Measurements from ENCODE around the gene CAPN12.
"Not testable (repeated sequence)": the region's sequence is repeated elsewhere in the genome, so short reads cannot be mapped to it uniquely, and the experiment has no call there.

Gene CAPN12

DNA sequence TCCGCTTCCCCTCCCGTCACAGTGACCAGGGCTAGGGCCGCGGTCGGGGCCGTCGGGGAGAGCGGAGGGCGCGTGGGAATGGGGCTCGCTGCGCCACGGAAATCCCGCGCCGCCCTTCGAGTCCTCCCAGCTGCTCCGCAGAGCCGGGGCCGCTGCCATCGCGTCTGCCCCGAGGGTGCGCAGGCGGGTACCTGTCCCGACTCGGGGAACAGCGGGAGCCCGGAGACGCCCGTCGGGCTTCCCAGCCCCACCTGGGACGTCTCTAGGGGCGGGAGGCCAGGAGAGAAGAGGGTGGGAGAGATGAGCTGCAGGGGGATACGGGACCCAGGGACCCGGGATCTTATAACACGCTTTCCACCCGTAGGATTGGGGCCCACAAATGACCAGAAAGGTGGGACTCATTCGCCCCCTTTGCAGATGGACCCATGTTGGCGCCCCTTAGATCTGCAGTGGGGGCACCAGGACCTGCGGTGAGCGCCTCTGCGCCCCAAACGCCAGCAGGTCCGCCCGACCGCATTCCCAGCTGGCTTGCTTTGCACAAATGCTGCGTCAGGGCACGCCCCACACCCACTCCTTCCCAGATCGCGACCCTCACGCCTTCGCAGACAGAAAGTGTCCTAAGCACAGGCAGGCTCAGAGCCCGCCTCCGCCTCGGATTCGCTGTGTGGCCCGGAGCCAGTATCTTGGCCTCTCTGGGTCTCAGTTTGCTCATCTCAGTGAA is 26.1 kb upstream of the CAPN12 start:
- FAIRE-seq: not testable (repeated sequence)

DNA sequence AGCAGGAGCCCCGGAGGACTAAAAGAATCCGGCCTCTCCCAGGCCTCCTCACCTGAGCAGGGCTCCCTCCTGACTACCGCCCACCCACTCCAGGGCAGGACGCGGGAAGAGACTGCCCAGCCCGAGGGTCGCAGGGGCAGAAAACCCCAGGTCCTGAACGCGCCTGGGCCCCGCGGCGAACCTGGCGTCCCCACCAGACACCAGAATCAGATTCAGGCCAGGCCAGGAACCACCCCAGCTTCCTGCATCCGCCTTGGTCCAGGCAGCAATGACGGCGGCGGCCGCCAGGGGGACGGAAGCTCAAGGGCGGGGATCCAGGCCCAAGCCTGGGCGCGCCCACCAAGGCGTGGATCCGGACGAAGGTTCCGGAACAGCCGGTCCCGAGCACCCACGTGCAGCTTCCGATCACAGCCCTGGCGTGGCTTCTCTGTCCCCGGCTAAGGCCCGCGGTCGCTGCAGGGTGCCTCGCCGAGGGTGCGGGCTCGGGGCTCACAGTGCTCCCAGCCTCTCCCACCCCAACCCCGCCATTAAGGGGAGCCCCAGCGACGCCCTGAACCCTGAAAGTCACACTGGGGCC is 25.4 kb upstream of the CAPN12 start:
- no peak for FAIRE-seq

DNA sequence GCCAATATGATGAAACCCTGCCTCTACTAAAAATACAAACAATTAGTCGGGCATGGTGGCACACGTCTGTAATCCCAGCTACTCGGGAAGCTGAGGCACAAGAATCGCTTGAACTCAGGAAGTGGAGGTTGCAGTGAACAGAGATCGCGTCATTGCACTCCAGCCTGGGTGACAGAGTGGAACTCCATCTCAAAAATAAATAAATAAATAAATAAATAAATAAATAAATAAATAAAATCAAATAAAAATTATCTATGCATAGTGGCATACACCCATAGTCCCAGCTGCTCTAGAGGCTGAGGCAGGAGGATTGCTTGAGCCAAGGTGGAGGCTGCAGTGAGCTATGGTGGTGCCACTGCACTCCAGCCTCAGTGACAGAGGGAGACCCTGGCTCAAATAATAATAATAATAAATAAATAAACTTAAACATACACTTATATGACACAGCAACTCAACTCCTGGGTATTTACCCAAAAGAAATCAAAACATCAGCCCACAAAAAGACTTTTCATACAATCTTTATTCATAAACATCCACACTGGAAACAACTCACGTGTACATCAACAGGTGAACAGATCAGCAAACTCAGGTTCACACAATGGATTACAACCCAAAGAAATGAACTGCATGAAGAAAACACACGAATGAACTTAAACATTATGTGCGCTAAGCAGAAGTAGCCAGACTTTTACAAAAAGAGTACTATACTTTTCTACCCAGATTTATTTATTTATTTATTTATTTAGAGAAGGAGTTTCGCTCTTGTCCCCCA is 22.2 kb upstream of the CAPN12 start:
- no peak for FAIRE-seq

DNA sequence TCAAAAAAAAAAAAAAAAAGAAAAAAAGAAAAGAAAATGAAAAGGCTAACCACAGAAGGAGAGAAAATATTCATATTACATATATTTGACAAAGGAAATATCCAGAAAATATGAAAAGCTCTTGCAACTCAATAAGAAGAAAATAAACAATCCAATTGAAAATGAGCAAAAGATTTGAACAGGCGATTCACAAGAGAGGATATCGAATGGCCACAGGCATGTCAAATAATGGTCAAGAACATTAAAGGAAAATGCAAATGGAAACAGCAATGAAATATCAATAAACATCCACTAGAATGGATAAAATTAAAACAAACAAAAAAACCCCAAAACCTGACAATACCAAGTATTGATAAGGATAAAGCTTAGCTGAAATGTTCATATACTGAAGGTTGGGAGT is 20.9 kb upstream of the CAPN12 start:
- FAIRE-seq: no peak

DNA sequence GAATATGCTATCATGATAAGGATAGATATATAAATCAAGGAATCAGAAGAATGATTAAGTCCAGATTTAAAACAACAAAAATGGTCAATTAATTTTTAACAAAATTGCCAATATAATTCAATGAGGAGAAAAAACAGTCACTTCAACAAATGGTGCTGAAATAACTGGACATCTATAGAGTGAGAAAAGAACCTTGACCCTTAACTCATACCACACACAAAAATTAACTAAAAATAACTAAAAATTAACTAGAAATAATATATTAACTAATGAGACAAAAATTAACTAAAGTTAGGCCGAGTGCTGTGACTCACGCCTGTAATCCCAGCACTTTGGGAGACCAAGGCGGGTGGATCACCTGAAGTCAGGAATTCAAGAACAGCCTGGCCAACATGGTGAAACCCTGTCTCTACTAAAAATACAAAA is 19.5 kb upstream of the CAPN12 start:
- FAIRE-seq: no peak

DNA sequence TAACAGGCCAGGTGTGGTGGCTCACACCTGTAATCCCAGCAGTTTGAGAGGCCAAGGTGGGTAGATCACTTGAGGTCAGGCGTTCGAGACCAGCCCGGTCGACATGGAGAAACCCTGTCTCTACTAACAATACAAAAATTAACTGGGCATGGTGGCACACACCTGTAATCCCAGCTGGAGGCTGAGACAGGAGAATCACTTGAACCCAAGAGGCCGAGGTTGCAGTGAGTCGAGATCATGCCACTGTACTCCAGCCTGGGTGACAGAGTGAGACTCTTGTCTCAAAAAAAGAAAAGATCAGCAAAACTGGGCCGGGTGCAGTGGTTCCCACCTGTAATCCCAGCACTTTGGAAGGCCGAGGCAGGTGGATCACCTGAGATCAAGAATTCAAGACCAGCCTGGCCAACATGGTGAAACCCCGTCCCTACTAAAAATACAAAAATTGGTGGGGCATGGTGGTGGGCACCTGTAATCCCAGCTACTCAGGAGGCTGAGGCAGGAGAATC is 17.7 kb upstream of the CAPN12 start:
- FAIRE-seq: not testable (repeated sequence)

DNA sequence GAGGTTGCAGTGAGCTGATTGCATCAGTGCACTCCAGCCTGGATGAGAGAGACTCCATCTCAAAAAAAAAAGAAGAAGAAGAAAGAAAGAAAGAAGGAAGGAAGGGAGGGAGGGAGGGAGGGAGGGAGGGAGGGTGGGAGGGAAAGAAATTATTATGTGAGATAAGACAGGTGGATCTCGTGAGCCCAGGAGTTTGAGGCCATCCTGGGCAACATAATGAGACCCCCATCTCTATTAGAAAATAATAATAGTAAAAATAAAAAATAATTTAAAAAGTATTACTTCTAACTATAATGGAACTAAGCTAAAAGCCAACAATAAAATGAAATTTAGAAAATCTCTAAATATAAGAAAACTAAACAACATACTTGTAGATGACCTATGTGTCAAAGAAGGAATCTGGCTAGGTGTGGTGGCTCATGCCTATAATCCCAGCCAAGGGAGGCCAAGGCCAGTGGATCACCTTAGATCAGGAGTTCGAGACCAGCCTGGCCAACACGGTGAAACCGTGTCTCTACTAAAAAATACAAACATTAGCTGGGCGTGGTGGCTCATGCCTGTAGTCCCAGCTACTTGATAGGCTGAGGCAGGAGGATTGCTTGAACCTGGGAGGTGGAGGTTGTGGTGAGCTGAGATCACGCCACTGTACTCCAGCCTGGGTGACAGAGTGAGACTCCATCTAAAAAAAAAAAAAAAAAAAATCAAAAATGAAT is 16.7 kb upstream of the CAPN12 start:
- not testable (repeated sequence) for FAIRE-seq

DNA sequence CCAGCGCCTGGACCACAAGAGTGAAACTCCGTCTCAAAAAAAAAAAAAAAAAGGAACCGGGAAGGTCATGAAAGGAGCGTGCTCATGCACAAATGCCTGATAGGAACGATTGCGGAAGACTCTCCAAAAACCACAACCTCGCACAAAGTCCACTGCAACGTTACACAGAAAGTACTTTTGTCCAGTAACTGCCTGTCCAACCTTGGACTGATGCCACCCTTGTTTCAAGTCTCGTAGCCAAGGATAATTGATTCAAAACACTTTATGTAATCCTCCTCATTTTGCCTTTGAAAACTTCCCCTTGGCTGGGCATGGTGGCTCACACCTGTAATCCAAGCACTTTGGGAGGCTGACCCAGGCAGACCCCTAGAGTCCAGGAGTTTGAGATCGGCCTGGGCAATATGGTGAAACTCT is 15.3 kb upstream of the CAPN12 start:
- FAIRE-seq: no peak

DNA sequence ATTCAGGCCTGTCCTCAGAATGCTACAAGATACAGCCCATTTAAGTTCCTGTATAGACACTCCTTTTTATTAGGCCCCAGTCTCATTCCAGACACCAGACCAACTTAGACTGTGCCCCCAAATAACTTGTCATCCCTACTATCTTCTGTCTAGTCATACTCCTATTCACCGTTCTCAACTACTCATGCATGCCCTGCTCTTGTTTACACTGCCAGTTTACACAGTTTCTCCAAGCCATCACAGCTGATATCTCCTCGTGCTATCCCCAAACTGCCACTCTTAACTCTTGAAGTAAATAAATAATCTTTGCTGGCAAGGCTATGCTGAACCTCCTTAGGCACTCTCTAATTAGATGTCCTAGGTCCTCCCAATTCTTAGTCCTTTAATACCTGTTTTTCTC is 9.9 kb upstream of the CAPN12 start:
- FAIRE-seq: not testable (repeated sequence)

DNA sequence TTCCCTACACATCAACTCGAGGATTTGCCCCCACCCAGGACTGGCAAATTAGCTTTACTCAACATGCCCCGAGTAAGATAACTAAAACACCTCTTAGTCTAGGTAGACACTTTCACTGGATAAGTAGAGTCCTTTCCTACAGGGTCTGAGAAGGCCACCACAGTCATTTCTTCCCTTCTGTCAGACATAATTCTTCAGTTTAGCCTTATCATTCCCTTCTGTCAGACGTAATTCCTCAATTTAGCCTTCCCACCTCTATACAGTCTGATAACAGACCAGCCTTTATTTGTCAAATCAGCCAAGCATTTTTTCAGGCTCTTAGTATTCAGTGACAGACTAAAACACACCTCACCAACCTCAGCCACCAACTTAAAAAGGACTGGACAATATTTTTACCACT is 9.5 kb upstream of the CAPN12 start:
- not testable (repeated sequence) for FAIRE-seq

DNA sequence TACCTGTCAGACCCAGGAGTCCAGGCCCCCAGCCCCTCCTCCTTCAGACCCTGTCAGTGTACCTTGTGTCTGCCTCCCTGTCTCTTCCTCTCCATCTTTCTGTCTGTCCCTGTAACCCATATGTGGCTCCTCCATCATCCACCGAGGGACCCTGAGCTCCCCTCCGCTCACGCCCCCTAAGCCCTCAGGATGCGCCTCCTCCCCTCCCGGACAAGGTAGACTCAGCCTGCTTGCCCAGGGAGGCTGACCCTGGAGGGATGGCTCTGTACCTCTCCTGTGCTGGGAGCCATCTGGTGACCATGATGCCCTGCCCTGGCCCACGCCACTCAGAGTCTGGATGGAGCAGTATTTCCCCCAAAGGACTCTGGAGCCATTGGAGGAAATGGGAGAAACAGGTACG is 1.0 kb upstream of the CAPN12 start:
- no peak for FAIRE-seq

DNA sequence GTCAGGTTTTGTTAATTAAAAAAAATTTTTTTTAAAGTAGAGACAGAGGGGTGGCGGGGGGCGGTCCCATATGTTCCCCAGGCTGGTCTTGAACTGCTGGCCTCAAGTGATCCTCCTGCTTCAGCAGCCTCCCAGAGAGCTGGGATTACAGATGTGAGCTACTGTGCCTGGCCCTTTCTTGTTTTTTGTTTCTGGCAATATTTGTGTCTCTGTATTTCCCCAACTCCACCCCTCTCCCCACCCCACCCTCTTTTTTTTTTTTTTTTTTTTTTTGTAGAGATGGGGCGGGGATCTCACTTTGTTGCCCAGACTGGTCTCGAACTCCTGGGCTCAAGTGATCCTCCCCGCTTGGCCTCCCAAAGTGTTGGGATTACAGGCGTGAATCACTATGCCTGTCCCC is 600 bp upstream of the CAPN12 start:
- no peak for FAIRE-seq

DNA sequence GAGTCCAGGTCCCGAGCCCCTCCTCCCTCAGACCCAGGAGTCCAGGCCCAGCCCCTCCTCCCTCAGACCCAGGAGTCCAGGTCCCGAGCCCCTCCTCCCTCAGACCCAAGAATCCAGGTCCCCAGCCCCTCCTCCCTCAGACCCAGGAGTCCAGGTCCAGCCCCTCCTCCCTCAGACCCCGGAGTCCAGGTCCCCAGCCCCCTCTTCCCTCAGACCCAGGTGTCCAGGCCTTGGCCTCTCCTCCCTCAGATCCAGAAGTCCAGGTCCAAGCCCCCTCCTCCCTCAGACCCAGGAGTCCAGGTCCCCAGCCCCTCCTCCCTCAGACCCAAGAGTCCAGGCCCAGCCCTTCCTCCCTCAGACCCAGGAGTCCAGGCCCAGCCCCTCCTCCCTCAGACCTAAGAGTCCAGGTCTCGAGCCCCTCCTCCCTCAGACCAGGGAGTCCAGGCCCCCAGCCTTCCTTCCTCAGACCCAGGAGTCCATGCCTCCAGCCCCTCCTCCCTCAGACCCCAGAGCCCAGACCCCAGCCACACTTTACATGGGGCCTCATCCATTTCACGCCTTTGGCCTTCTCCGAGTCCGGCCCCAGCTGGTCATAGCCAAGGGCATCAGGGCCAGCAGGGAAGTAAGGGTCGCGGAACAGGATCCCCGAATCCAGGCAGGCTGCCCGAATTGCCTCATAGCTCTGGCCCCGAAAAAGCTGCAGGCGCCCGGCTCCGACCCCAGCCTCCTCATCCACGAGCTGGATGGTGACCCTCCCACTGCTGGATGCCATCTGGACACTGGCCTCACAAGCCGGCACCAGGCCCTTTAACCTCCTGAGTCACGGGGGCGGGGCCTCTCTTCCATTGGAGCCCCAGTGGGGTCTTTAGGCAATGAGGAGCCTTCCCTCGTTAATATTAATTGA is 628 bp downstream of the CAPN12 start:
- no peak for FAIRE-seq

DNA sequence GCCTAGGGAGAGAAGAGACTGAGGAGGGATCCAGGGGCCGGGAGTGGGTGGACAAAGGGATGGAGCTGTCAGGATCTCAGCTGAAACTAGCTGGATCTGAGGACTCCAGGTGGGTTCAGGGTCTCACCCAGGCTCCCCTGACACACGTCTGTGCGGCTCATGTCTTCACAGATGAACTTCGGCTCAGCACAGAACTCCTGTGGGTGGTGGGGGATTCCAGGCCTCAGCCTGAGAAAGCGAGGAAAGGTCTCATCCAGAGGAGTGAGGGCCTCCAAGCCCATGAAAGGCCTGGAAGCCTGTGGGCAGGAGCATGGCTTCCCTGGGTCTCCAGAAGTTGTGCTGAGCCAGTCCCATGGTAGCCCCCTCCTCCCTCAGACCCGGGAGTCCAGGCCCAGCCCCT is 1.4 kb downstream of the CAPN12 start:
- FAIRE-seq: no peak

DNA sequence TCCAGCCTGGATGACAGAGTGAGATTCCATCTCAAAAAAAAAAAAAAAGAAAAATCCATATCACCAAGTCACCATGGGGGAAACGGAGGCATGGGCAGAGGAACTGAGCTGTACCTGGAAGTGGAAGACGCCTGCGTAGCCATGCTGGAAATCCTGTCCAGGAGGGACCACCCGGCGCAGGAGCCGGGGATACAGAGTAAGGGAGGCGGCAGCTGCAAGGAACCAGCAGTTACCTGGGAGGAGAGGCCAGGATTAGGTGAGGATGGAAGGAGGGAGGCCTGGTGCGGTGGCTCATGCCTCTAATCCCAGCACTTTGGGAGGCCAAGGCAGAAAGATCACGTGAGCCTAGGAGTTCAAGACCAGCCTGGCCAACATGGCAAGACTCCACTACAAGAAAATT is 2.0 kb downstream of the CAPN12 start:
- no peak for FAIRE-seq

DNA sequence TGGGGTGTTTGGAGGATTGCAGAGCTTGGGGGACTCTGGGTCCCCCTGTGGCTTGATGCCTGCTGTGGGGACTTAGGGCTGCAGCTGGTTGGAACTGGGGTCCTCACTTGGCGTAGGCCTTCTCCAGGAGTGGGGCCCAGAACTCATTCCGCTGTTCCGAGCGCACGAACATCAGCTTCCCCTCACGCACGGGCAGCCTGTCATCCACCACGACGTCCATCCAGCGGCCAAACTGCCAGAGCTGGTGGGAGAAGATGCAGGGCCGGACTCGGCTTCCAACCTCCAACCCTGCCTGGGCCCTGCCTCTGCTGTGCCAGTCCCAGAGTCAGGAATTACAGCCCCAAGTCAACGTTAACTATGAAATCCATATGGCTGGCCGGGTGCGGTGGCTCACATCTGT is 2.6 kb downstream of the CAPN12 start:
- no peak for FAIRE-seq

DNA sequence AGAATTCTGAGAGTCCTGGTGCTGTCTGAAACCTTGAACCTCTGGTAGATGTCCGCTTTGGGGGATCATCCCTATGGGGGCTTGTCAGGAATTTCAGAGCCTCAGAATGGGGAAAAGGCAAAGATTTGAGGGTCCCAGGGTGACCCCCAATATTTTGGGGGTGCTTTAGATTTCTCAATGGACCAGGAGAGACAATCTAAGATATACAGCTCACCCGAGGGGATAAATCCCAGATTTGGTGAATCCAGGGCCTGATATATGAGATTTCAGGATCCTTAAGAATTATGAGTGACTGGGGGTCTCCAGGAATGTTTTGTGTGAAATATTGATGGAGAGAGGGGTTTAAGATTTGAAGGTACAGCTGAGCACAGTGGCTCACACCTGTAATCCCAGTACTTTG is 3.3 kb downstream of the CAPN12 start:
- FAIRE-seq: no peak

DNA sequence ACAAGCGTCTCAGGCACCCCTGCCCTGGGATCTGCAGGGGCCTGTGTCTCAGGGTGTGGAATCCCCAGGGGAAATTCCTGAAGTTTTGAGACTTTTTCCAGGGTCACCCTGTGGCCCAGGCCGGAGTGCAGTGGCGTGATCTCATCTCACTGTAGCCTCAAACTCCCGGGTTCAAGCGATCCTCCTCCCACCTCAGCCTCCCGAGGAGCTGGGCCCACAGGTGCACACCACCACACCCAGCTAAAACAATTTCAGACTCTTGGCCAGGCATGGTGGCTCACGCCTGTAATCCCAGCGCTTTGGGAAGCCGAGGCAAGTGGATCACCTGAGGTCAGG is 4.0 kb downstream of the CAPN12 start:
- no peak for FAIRE-seq

DNA sequence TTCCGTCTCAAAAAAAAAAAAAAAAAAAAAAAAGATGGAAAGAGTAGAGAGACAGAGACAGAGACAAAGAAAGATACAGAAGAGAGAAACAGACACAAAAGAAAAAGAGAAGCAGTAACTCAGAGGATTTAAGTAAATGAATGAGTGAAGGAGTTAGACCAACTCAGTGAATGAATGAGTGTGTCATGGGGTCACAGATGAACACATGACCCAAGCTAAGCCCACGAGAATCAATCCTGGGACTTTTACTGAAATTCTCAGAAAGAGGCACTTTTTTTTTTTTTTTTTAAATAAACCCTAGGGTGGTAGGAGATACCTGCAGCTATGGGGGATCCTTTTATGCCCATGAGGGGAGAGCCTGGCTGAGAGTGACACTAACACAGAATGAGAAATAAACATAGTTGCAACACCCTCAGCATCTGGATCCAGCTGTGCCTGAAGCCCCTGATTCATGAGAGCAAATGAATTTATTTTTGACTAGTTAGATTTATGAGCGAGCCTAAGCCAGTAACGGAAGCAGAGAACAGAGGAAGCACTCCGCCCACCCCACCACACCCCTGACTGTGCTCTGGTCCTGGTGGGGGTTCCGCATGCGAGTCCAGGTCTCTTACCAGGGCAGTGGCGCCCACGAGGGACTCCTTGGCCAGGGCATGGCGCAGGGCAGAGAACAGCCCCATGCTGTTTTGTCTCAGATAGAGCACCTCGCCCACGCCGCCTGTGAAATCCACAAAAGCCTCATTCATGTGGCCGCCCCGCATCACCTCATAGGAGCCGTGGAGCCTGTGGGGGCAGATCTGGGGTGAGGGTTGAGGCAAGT is 4.6 kb downstream of the CAPN12 start:
- no peak for FAIRE-seq

DNA sequence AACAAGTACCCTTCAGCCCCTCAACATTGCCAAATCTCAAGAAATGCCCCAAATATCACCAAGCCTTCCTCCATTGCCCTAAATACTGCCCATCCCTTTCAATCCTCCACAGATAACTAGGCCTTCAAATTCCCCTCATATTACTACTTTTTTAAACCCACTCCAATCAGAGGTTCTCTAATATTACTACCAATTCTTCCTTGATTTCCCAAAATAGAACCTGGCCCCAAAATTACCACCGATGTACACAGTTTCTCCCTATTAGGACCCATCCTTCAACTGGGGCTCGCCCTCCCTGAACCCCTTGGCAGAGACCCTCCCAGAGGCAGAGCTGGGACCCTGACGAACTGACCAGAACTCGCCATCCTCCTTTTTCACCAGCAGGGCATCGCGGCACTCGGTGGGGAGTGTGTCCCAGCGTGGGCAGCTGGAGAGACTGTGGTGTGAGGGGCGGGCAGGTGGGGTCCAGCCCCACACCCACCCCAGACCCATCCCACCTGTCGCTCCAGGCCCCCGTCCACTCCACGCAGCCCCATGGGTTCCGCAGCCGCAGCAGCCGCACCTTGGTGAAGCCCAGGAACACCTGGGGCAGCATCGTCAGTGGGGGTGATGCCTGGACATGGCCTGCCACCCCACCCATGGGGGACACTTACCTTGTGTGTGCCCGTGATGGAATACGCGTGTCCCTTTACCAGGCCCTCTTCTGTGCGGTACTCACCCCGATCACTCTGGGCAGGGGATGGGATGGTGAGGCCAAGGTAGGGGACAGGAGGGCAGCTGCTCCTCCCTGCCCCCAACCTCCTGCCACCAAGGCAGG is 6.1 kb downstream of the CAPN12 start:
- no peak for FAIRE-seq

Measured in endometrium (tissue), 2 donors.